GM12892 (cell line): Measurements from ENCODE around the gene SULT1C3.
"Not testable (repeated sequence)": the region's sequence is repeated elsewhere in the genome, so short reads cannot be mapped to it uniquely, and the experiment has no call there.

Experiments used
- DNase-seq: peaks from one replicate; pipeline ENCODE4 v3.0.0; 2011; ENCODE audit not compliant: insufficient read length
- FAIRE-seq: peaks from 2 replicates; lab custom pipeline; 2011; peaks lifted over from hg19 to GRCh38; lab: Jason Lieb, UNC
- POLR2A ChIP-seq: IDR thresholded peaks from 2 replicates; pipeline ENCODE4 v1.6.1; 2011; ENCODE audit warnings: low read depth, low read length, control low read depth
- POLR2AphosphoS5 ChIP-seq: IDR thresholded peaks from 2 replicates; pipeline ENCODE4 v1.6.1; 2011; ENCODE audit warnings: low read depth, low read length, control low read depth
- TAF1 ChIP-seq: IDR thresholded peaks from 2 replicates; pipeline ENCODE4 v1.6.1; 2011; ENCODE audit warnings: low read depth, mild to moderate bottlenecking, control low read depth, low read length, borderline replicate concordance

SULT1C3 gene

DNA sequence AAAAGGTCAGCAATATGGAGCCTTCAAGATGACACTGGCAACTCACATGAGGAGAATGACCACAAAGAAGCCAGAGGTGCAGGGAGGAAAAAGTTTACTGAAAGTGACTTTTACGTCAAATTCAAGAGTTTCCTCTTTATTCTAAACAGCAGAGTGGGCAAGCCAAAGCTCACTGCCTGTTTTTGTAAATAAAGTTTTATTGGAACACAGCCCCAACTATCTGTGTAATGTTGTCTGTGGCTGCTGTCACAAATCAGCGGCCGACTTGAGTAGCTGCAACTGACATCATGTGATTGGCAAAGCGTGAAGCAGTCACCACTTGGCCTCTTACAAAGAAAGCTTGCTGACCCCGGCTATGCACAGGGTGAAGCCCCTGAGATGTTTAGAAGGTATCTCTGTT, 39.7 kb downstream of the SULT1C3 start:
- FAIRE-seq, result no peak
- no peak for DNase-seq
- TF ChIP-seq POLR2AphosphoS5 (no peak), POLR2A (no peak), TAF1 (no peak)

DNA sequence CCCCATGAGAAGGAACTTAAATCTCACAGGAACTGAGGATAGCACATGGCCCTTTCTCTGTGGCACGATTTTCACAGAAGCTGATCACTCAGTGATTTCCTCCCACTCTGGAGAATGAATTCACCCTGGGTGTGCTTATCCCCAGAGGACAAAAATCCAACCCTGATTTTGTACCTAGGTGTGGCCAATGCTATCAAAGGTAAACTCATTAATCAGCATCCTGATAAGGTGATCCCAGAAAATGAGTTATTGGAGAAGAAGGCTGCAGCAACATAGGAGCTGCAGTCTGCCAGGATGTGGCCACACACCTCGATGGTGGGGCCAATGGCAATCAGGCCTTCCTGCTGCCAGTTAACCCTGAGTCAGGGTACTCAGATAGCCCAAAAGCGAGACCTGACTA, 40.7 kb downstream of the SULT1C3 start:
- no peak for FAIRE-seq
- TF ChIP-seq TAF1 (no peak), POLR2A (no peak), POLR2AphosphoS5 (no peak)
- no peak for DNase-seq

DNA sequence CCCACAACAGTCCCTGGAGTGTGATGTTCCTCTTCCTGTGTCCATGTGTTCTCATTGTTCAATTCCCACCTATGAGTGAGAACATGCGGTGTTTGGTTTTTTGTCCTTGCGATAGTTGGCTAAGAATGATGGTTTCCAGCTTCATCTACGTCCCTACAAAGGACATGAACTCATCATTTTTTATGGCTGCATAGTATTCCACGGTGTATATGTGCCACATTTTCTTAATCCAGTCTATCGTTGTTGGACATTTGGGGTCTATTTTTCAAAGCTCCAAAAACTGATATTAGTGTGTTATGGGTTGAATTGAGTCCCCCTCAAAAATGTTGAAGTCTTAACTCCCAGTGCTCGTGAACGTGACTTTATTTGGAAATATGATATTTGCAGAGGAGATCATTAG, 44.8 kb downstream of the SULT1C3 start:
- FAIRE-seq, DNase-seq: not testable (repeated sequence)

DNA sequence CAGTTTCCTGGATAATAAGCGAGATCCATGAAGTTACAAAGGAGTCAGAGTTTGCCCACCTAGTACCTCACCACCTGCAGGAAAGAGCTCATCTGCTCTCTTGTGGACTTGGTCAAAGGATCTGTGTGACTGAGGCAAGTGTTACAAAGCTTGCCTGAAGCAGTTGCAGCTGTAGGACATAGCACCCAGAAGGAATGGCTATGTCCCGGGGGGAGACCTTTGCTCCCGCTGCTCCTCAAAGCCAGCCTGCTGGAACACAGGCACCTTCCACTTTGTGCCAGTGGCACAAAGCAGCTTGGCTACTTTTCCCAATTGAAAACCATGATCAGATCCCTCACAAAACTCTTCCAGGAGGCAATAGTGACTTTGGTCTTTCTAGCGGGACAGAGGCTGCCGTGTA, 45.8 kb downstream of the SULT1C3 start:
- TF ChIP-seq TAF1 (no peak), POLR2AphosphoS5 (no peak), POLR2A (no peak)
- no peak for FAIRE-seq
- DNase-seq, result no peak

DNA sequence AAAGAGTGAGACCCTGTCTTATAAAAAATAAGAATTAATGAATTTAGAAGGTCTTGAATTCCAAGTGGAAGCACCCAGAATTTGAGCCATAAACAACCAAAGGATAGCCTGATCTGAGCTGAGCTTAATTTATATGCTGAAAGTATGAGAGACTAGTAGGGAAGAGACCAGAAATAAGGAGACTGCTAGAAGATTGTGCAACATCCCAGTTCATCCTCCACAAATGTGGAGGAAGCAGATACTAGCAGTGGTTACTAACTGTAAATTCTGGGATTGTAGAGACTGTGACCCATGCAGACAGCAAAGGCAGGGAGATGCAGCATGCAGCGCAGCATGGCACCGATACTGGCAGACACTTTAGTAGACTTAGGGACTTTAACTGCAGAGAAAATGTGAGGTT, 47.4 kb downstream of the SULT1C3 start:
- FAIRE-seq (no peak), DNase-seq (no peak)
- TF ChIP-seq POLR2A (no peak), POLR2AphosphoS5 (no peak), TAF1 (no peak)

DNA sequence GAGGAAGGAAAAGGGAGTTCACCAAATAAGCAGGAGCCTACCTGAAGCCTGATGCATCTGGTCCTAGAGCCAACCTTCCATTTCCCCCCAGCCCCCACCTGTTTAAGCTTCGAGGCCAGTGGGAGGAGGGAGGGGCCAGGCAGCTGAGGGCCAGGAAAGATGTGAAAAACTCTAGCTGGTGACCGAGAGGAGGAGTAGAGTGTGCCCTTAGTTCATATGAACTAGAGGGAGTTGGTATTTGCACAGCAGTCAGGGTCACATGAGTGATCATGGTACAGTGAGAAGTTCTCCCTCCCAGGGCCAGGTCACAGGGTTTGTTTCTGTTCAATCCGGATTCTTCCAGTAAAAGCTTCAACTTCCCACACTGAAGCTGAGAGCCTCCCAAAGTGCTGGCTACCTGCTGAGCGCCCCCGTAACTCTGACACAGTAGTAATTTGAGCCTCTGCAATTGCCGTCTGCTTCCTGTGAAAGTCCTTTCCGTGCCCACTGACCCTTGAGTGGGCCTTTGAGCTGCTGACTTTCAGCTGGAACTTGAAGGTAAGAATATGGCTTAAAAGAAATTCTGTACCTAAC, 48.9 kb downstream of the SULT1C3 start, which contains the start of gene SULT1C2:
SULT1C2 (plus strand) TSS at position 362 of the 573 bp plus-strand sequence. CDS start 4,773 bp downstream, outside the sequence.
- no peak for FAIRE-seq
- TF ChIP-seq POLR2AphosphoS5 (no peak), POLR2A (no peak), TAF1 (no peak)
- no peak for DNase-seq

DNA sequence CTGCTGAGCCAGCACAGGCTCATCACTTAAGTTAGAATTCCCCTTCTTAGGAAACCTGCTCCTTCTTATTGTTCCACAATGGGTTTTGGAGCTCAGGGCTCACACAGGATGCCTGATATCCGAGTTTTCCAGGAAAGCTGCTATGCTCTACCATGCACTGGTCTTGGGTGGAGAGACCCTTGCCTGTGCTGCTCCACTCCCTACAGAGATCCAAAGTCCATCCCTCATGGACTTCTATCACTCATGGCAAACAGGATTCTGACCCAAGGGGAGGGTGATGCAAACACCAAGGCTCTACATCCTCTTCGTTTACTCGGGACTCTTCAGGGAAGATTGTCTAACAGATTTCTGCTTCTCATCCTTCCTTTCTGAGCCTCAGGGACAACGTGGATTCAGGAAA, 54.1 kb downstream of the SULT1C3 start:
- FAIRE-seq (no peak), DNase-seq (no peak)
- TF ChIP-seq POLR2A (no peak), TAF1 (no peak), POLR2AphosphoS5 (no peak)

DNA sequence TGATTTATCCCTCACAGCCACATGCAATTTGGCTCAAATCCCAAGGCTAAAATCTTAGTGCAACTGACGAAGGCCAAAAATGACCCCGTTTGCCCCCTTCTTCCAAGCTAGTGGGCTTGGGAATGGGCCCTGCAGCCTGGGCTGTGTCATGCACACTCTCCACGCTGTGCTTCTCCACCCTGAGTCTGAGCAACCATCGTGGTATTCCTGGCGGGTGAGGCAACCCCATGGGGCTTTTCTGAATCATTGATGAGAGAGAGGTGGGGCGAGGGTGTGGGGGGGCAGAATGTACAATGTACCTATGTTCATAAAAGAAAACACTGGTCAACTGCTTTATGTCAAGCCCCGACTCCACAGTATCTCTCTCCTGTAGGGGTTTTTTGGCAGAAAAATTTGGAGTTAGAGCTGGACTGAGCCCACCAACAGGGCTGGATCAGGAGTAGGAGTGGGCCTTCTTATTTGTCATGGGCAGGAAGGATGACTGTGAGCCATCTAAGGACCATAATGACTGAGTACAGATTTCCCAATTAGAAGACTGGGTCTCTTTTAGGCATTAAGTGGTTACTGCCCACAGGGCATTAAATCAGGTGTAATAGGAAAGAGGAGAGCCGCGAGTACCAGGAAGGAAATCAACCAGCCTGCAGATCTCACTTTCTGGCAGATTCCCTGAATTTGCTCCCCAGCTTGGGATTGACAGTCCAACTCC, 57.8 kb downstream of the SULT1C3 start:
- DNase-seq (no peak), FAIRE-seq (no peak)
- TF ChIP-seq POLR2AphosphoS5, result no peak
- TF ChIP-seq POLR2A, result no peak
- TF ChIP-seq TAF1, result no peak

DNA sequence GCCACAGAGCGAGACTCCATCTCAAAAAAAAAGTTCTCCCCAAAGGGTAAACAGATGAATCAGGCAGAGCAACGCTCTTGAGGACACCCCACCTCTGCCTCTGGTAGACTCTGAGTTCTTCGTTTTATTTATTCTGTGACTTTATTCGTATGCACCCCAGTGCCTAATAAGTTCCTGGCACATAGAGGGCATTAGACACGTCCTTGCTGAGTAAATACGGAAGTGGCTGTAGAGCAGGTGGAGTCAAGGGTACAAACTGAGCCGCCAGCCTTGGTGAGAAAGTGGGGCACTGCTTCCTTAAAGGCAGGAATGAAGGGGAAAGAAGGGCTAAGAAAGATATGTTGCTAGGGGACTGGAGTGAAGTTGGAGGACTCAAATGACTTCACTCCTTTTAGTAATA, 61.8 kb downstream of the SULT1C3 start:
- TF ChIP-seq POLR2A (no peak), TAF1 (no peak), POLR2AphosphoS5 (no peak)
- DNase-seq, result no peak
- FAIRE-seq, result no peak

DNA sequence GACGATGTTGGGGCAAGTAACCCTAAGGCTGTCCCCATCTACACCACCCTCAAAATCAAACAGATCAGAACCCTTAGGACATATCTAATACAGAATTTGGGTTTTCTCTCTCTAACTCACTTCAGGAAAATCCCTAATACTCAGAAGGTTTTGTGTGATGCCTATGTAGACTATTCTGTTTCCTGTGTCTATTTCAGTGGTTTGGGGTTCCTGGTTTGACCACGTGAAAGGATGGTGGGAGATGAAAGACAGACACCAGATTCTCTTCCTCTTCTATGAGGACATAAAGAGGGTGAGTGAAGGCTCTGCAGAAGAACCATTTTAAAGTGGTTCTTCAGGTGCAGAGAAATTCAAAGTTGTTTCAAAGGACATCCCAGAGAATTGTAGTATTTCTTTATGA, 65.2 kb downstream of the SULT1C3 start:
- DNase-seq (no peak), FAIRE-seq (peak; percentile 53)

DNA sequence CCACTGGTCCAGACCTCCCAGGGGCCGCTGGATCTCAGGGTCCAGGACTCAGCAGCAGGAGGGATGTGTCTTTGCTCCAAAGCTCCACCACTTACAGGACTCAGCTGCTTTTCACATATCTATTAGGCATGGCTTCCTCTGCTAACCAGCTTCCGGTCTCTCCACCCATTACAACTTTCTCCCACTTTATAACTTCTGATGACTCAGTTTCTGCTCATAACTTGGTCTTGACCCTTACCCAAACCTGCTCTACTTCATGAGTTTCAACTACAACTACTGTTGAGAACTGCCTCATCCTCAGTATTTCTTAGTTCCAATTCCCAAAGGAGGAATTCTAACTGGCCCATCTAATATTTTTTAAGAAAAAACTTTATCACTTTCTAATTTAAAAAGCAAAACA, 66.1 kb downstream of the SULT1C3 start:
- TF ChIP-seq POLR2A, result no peak
- TF ChIP-seq POLR2AphosphoS5, result no peak
- no peak for TF ChIP-seq TAF1
- no peak for DNase-seq
- no peak for FAIRE-seq

More for the DNA sequence above, 65.2 kb downstream of the SULT1C3 start:
- TF ChIP-seq POLR2A (no peak), TAF1 (no peak), POLR2AphosphoS5 (no peak)

DNA sequence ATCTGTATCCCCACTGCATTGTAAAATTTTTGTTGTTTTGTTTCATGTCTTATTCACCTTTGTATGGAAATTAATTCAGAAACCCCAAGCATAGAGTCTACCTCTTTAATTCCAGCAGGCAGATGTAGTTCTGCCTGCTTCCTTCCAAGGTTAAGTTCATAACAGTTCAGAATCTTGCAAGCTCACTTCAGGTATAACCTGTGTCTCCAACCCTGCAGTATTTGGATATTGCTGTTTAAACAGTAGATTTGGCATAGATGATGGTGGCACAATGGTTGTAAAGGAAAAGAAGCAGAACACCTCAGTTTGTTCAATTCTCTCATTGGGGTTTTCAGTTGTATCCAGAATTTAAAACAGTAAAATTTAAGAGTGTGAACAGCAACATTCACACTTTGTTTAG, 70.1 kb downstream of the SULT1C3 start:
- no peak for DNase-seq
- TF ChIP-seq POLR2AphosphoS5 (no peak), POLR2A (no peak), TAF1 (no peak)
- FAIRE-seq, result no peak
